Gastrocnemius medialis (tissue), 4 donors: Measurements from ENCODE around the gene BAHCC1.

Source experiments
- POLR2A ChIP-seq, 2 donors: fragments of 450-650 bp; IDR thresholded peaks; one replicate each; pipeline ENCODE4 v1.6.1; 2017; ENCODE audit warnings: antibody characterized with exemption in 2 of 2, mild to moderate bottlenecking in 2 of 2, moderate library complexity in 2 of 2
- TF ChIP-seq, protein P1 (sequence below), 5 experiments: fragments of 450-650 bp in 3 of 5; fragments of 200-600 bp in 2 of 5; sonication (generic) in 2 of 5; IDR thresholded peaks in 4 of 5; conservative IDR thresholded peaks in 1 of 5; 1 replicate in 4 of 5; 2 replicates in 1 of 5; pipeline ENCODE4 v1.5.1; 2016 to 2019; ENCODE audit warnings: antibody characterized with exemption in 5 of 5, mild to moderate bottlenecking in 3 of 5, moderate library complexity in 3 of 5

DNA sequence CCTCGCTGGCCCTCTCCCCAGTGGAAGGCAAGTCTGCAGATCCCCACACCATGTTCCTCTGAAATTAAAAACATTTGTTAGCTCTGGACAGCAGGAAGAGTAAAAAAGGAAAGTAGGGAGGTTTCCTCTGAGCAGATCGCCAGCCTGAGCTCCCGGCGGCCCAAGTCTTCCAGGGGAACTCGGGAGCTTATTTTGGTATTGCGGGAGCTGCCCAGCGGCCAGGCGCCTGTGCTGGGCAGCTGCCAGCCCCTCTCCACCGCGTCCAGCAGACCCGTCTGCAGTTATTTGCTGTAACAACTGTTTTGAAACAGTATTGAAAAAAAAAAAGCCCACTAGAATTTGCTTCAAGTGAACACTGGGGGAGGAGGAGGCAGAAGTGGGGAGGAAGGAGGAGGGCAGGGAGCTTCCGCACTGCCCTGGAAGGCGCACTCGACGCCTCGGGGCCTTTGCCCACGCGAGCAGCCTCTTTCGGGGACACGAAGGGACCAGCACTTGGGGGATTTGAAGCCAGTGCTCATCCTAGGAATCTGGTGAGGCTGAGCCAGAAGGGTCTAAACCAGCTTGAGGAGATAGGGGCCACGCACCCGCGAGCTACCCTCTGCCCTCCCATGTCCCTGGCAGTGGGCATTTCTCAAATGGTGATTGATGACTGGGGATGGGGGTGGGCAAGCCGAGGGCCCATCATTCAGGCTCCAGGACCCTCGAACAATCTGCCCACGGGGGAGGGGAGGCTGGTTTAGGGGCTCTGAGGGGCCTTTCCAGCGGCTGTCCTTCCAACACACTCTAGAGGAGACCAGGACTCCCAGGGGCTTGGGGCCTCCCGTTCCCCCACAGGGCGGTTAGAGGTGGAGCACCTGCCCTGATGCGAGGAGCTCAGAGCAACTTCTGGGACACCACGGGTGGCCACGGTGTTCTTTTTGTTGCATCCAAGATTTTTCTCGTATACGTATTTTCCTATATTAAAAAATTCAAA, 3.0 kb upstream of the BAHCC1 start:
- TF ChIP-seq, protein P1, sequence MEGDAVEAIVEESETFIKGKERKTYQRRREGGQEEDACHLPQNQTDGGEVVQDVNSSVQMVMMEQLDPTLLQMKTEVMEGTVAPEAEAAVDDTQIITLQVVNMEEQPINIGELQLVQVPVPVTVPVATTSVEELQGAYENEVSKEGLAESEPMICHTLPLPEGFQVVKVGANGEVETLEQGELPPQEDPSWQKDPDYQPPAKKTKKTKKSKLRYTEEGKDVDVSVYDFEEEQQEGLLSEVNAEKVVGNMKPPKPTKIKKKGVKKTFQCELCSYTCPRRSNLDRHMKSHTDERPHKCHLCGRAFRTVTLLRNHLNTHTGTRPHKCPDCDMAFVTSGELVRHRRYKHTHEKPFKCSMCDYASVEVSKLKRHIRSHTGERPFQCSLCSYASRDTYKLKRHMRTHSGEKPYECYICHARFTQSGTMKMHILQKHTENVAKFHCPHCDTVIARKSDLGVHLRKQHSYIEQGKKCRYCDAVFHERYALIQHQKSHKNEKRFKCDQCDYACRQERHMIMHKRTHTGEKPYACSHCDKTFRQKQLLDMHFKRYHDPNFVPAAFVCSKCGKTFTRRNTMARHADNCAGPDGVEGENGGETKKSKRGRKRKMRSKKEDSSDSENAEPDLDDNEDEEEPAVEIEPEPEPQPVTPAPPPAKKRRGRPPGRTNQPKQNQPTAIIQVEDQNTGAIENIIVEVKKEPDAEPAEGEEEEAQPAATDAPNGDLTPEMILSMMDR (IDR thresholded peaks at IDR 0.05 in 4 of 5, conservative IDR thresholded peaks at IDR 0.05 in 1 of 5): peak in 1 of 5 experiments; percentile 7
- TF ChIP-seq POLR2A (IDR thresholded peaks at IDR 0.05): peak; percentile 21 to 36
